ENCODE results near the gene THSD7A. TPM values are rescaled to one million over a fixed set of nuclear protein-coding genes. Genes with fewer than 3 reads are reported as not detected.

Gene THSD7A
- total and polyA plus RNA-seq, 2 of the 13 experiments (the other 11 are each of a cell fraction or from before 2014, with no cell fraction given) = 0.01 to 0.07 TPM

GRCh38 chr7:11768263-11768662 is 63.7 kb downstream of the THSD7A start:
- WGBS (ENCODE audit: low lambda C conversion rate) = 9% methylated on average over 5 of the region's 5 CpGs
- Histone ChIP-seq H4K20me1 (ENCODE audit: insufficient read depth, low read length) (no peaks in the 10 kb centered on the region), H3K27ac (ENCODE audit: extremely low read length, insufficient read depth, low read length) (no peak overlapping the region), H3K4me2 (ENCODE audit: low read depth, low read length) (no peak overlapping the region), H3K27me3 (ENCODE audit: control insufficient read depth in 1 of 2, insufficient read depth in 2 of 2, low read length in 2 of 2) (no peaks in the 10 kb centered on the region), H3K4me3 (replicated peaks in 1 of 3; ENCODE audit: insufficient read depth in 1 of 3, low read depth in 2 of 3, low read length in 3 of 3) (no peak overlapping the region), H2AFZ (ENCODE audit: low read length) (no peak overlapping the region), H3K79me2 (ENCODE audit: insufficient read depth, low read length) (no peaks in the 10 kb centered on the region), H3K9ac (ENCODE audit: insufficient read depth, low read depth, low read length) (no peak overlapping the region), H3K36me3 (replicated peaks in 1 of 2; ENCODE audit: control insufficient read depth in 1 of 2, insufficient read depth in 2 of 2, low read length in 2 of 2) (no peaks in the 10 kb centered on the region), H3K4me1 (ENCODE audit: insufficient read depth, low read length) (no peaks in the 10 kb centered on the region), H3K9me3 (ENCODE audit: low read length) (no peaks in the 10 kb centered on the region)
- in situ Hi-C loops (cut with HindIII; ENCODE audit: extremely low pct_ligation_motif_present, low pct_unique_long_range_greater_than_20kb) = no loop called here
- ChIA-PET POLR2A (no interaction called here), CTCF (ENCODE audit: low intra/inter-chr PET ratio, low total read pairs) (no interaction called here)
- ATAC-seq (no peak), FAIRE-seq (no peak), DNase-seq (ENCODE audit: low spot score) (no peak)
- intact Hi-C loops (cut with micrococcal nuclease; ENCODE audit: unreplicated experiment) = no loop called here
- no TSS peak for BruUV-seq (replicated peaks)
- TF ChIP-seq, protein P1, sequence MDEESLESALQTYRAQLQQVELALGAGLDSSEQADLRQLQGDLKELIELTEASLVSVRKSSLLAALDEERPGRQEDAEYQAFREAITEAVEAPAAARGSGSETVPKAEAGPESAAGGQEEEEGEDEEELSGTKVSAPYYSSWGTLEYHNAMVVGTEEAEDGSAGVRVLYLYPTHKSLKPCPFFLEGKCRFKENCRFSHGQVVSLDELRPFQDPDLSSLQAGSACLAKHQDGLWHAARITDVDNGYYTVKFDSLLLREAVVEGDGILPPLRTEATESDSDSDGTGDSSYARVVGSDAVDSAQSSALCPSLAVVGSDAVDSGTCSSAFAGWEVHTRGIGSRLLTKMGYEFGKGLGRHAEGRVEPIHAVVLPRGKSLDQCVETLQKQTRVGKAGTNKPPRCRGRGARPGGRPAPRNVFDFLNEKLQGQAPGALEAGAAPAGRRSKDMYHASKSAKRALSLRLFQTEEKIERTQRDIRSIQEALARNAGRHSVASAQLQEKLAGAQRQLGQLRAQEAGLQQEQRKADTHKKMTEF (CRISPR knock-in tag; IDR thresholded peaks at IDR 0.05) = no peak
- TF ChIP-seq MIER2 (CRISPR knock-in tag; IDR thresholded peaks at IDR 0.05) (no peak), ZNF678 (CRISPR knock-in tag; IDR thresholded peaks at IDR 0.05) (no peak), ZNF329 (CRISPR knock-in tag; IDR thresholded peaks at IDR 0.05; ENCODE audit: low read depth) (no peak), SUZ12 (IDR thresholded peaks at IDR 0.05; ENCODE audit: low read depth, low read length) (no peak), ZNF331 (CRISPR knock-in tag; IDR thresholded peaks at IDR 0.05) (no peak), SRF (IDR thresholded peaks at IDR 0.05; ENCODE audit: low read depth, low read length) (no peak), HINFP (CRISPR knock-in tag; IDR thresholded peaks at IDR 0.05; ENCODE audit: low read depth) (no peak), ZIK1 (CRISPR knock-in tag; IDR thresholded peaks at IDR 0.05; ENCODE audit: borderline replicate concordance, low read depth) (no peak), BRD4 (CRISPR knock-in tag; IDR thresholded peaks at IDR 0.05) (no peak), ZNF615 (CRISPR knock-in tag; IDR thresholded peaks at IDR 0.05; ENCODE audit: borderline replicate concordance) (no peak), ZBTB7B (CRISPR knock-in tag; IDR thresholded peaks at IDR 0.05) (no peak), ZMYM3 (CRISPR knock-in tag; IDR thresholded peaks at IDR 0.05) (no peak)
- TF ChIP-seq, protein P2, sequence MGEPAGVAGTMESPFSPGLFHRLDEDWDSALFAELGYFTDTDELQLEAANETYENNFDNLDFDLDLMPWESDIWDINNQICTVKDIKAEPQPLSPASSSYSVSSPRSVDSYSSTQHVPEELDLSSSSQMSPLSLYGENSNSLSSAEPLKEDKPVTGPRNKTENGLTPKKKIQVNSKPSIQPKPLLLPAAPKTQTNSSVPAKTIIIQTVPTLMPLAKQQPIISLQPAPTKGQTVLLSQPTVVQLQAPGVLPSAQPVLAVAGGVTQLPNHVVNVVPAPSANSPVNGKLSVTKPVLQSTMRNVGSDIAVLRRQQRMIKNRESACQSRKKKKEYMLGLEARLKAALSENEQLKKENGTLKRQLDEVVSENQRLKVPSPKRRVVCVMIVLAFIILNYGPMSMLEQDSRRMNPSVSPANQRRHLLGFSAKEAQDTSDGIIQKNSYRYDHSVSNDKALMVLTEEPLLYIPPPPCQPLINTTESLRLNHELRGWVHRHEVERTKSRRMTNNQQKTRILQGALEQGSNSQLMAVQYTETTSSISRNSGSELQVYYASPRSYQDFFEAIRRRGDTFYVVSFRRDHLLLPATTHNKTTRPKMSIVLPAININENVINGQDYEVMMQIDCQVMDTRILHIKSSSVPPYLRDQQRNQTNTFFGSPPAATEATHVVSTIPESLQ (CRISPR knock-in tag; conservative IDR thresholded peaks at IDR 0.05) = no peak
- TF ChIP-seq, protein P3, sequence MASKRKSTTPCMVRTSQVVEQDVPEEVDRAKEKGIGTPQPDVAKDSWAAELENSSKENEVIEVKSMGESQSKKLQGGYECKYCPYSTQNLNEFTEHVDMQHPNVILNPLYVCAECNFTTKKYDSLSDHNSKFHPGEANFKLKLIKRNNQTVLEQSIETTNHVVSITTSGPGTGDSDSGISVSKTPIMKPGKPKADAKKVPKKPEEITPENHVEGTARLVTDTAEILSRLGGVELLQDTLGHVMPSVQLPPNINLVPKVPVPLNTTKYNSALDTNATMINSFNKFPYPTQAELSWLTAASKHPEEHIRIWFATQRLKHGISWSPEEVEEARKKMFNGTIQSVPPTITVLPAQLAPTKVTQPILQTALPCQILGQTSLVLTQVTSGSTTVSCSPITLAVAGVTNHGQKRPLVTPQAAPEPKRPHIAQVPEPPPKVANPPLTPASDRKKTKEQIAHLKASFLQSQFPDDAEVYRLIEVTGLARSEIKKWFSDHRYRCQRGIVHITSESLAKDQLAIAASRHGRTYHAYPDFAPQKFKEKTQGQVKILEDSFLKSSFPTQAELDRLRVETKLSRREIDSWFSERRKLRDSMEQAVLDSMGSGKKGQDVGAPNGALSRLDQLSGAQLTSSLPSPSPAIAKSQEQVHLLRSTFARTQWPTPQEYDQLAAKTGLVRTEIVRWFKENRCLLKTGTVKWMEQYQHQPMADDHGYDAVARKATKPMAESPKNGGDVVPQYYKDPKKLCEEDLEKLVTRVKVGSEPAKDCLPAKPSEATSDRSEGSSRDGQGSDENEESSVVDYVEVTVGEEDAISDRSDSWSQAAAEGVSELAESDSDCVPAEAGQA (IDR thresholded peaks at IDR 0.05; ENCODE audit: low read depth) = no peak
- TF ChIP-seq, protein P3 (CRISPR knock-in tag; IDR thresholded peaks at IDR 0.05; ENCODE audit: borderline replicate concordance) = no peak
